Measurements from ENCODE around the gene MARCO.

DNA sequence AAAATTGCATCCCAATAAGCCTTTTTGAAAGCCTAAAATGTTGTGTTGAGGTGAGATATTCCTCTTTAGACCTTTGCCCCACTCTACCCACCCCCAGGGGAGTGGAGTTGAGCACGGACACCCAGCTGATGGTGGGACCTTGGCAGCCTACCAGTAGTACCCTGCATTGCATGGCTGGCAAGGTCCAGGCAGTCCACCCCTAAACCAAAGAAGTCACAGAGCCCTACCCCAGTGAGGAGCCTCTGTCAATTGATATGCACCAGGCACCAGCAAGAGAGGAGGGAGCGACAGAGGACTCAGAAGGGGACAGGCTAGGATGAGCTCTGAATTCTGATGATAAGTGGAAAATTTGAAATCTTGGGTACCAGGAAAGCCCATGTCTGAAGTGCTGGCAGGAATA lies 38.6 kb downstream of the MARCO start:
- TF ChIP-seq GATA2 (IDR thresholded peaks at IDR 0.05; ENCODE audit: low read depth, low read length) (no peak), GATA3 (IDR thresholded peaks at IDR 0.05; ENCODE audit: low read depth, low read length) (no peak)

Measured in SH-SY5Y (cell line).